ENCODE results near the gene KNDC1.

GRCh38 chr10:133247681-133248333 is 87.8 kb downstream of the KNDC1 start:
- no peak for TF ChIP-seq POLR2A (IDR thresholded peaks at IDR 0.05)
- no peak for TF ChIP-seq CTCF (IDR thresholded peaks at IDR 0.05)
